ENCODE measurements around the gene LRRN2.

The LRRN2 gene

GRCh38 chr1:204685236-204686006 lies at the start of gene LRRN2:
Gene LRRN2 (minus strand): TSS chr1:204685738. CDS start chr1:204619992, 65,746 bp downstream.
- H3K27ac ChIP-seq, result peak within 1 kb of the TSS; percentile 29; the same call in 1 of the 2 replicates
- TF ChIP-seq CTCF (conservative IDR thresholded peaks at IDR 0.05), result no peak

- no peak for TF ChIP-seq CTCF (conservative IDR thresholded peaks at IDR 0.05)
- H3K27ac ChIP-seq, result no peak overlapping the region
These were observed 49.5 kb upstream of the LRRN2 start for GRCh38 chr1:204735042-204735441.

- H3K27ac ChIP-seq, result no peak overlapping the region
- no peak for TF ChIP-seq CTCF (conservative IDR thresholded peaks at IDR 0.05)
These were observed 48.5 kb upstream of the LRRN2 start for GRCh38 chr1:204733869-204734596.

GRCh38 chr1:204733289-204733688 lies 47.8 kb upstream of the LRRN2 start:
- TF ChIP-seq CTCF (conservative IDR thresholded peaks at IDR 0.05), result no peak
- no peak overlapping the region for H3K27ac ChIP-seq

GRCh38 chr1:204731985-204732575 lies 46.5 kb upstream of the LRRN2 start:
- no peak overlapping the region for H3K27ac ChIP-seq
- no peak for TF ChIP-seq CTCF (conservative IDR thresholded peaks at IDR 0.05)

- no peak overlapping the region for H3K27ac ChIP-seq
- TF ChIP-seq CTCF (conservative IDR thresholded peaks at IDR 0.05), result no peak
These were observed 46.0 kb upstream of the LRRN2 start for GRCh38 chr1:204731509-204731908.

GRCh38 chr1:204730826-204731459 lies 45.4 kb upstream of the LRRN2 start:
- TF ChIP-seq CTCF (conservative IDR thresholded peaks at IDR 0.05), result no peak
- no peak overlapping the region for H3K27ac ChIP-seq

Data from VCaP (cell line).